ENCODE measurements around the gene KRTAP5-1. TPM values are rescaled to one million over a fixed set of nuclear protein-coding genes. Genes with fewer than 3 reads are reported as not detected.

The KRTAP5-1 gene
- total and polyA plus RNA-seq, 2 donors: not detected

DNA sequence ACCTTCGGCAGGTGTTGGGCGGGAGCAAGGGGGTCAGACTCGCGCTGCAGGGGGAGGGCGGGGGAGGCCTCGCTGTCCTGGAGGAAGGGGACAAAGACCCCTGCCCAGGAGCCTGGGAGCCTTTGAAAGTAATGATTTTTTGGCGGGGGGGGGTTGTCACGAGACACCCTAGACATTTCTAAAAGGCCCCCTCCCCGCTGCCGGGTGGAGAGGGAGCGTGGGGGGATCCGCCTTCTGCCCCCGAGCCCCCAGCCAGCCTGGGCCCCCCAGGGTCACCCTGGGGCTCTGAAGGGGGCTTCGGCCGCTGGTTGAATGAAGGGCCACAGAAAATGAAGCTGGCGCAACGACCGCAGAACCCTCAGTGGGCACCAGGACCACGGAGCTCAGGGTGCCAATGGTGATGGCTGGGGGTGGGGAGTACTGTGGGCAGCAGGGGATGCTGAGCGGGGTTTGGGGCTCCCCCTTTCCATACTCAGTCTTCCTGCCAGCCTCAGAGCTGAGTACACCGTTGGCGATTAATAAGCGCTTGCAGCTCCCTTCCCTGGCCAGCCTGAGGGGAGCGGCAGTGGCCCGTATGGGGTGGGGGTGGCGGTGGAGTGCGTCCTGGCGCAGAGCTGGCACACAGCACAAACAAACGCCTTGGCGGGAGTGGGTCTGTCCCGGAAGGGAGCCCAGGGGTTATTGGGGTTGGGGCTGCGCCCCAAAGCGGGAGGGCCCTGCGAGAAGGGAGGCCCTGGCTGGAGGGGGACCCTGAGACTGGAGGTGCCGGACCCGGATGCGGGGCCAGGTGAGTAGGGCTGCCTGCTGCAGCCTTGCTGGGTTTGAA is 11.8 kb downstream of the KRTAP5-1 start:
- WGBS: 7% methylated on average over 36 of the region's 37 CpGs
- Histone ChIP-seq H3K4me3 (ENCODE audit: low read depth, low read length) (peak overlapping the region; percentile 54), H3K4me1 (ENCODE audit: insufficient read depth) (no peaks in the 10 kb centered on the region), H3K27ac (ENCODE audit: low read depth) (peak overlapping the region; percentile 11), H3K36me3 (ENCODE audit: insufficient read depth) (no peaks in the 10 kb centered on the region)
- DNase-seq (ENCODE audit: extremely low spot score): no peak

DNA sequence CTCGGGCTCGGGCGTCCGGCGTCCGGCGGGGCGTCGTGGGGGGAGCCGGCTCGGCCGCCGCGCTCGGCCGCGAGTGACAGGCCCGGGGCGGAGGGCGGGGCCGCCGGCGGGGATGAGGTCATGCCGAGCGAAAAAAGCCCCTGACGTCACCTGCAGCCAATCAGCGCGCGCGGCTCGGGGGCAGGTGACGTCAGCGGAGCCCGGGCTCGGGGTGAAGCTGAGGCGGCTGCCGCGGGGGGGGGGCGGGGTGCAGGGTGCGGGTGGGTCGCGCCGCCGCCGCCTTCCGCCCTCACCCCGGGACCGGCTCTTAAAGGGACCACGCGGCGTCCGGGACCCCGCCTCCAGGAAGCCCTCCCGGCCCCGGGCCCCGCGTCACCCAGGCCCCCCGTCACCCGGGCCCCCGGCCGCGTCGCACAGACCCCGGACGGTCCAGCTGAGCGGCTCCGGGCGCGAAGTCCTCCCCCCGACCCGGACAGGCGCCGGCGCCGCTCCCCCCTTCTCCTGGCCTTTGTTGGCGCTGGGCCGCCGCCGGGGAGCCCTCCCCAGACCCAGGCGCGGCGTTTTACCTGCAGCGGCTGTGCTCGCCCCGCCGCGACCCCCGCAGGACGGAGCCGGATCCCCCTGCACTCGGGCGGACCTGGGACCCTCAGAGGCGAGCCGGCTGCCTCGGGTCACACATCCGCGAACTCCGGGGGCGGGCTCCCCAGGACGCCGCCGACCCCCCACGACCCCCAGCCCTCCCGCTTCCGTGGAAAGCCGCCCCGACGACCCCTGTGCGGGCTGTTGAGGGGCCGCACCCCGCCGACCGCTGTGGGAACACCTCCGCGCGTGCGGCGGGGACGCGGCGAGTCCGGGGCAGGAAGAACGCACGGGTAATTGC is 12.6 kb downstream of the KRTAP5-1 start, which contains the start of gene DUSP8:
Gene DUSP8 (minus strand): TSS at position 75 of the 880 bp plus-strand sequence. CDS start 6,445 bp downstream, outside the sequence.
- Histone ChIP-seq H3K36me3 (ENCODE audit: insufficient read depth) (no peaks in the 10 kb centered on the region), H3K4me3 (ENCODE audit: low read depth, low read length) (peak within 1 kb of the TSS; percentile 54), H3K4me1 (ENCODE audit: insufficient read depth) (no peaks in the 10 kb centered on the region), H3K27ac (ENCODE audit: low read depth) (no peak within 1 kb of the TSS)
- WGBS: under 1% methylated on average over 123 of the region's 124 CpGs
- no peak for DNase-seq (ENCODE audit: extremely low spot score)

DNA sequence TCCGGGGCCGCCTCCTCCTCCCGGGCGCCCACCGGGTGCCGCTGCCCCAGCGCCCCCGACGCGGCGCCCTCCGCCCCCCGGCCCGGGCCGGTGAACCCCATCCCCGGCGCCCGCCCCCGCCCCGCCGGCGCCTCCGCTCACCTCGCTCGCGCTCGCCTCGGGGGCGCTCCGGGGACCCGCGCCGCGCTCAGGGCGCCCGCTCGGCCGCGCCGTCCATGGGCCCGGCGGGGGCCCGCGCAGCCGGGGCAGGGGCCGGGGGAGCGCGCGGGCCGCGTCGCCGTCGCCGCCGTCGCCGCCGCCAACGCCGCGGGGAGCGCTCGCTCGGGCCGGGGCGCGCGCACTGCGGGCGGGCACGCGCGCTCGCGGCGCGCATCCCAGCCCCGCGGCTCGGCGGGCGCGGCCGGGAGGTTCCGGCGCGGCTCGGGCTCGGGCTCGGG is 13.3 kb downstream of the KRTAP5-1 start:
- H3K27ac ChIP-seq (ENCODE audit: low read depth): no peak overlapping the region
- no peaks in the 10 kb centered on the region for H3K4me1 ChIP-seq (ENCODE audit: insufficient read depth)
- peak overlapping the region; percentile 54 for H3K4me3 ChIP-seq (ENCODE audit: low read depth, low read length)
- under 1% methylated on average over 88 of the region's 91 CpGs for WGBS
- H3K36me3 ChIP-seq (ENCODE audit: insufficient read depth): no peaks in the 10 kb centered on the region
- no peak for DNase-seq (ENCODE audit: extremely low spot score)

DNA sequence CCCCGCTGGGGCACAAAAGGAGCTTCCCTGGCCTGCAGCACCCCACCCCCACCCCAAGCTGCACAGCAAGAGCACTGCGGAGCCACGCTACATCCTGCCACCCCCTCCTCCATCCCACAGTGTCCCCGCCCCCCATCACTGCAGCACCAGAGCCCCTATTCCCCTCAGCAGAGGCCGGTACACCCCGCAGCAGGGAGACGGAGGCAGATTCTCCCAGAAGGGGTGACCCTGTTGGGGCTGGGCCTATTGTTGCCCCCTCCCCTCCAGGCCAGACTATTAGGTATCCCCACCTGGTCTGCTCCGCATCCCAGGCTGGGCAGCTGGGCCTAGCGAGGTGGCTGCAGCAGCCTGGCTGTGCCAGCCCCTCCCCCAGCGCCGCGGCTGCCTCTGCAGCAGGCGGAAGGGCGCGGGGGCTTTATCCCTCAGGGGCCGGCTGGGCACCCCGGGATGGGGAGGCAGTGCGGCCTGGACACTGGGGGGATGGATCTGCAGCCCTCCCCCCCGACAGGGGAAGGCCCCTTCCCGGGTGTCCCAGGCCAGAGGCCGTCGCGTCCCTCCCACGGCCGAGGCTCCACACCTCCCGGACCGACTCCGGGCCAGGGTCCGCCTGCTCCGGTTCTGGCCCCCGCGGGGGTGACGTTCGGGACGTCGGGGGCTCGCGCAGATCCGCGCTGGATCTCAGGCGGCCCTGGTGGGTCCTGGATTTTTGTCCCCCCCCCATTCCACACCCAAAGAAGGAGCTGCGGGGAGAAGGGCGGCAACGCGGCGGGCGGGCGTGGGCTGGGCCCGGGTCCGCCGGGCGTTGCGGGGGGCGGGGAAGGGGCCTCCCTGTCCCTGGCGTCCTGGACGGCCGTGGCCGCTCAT is 14.0 kb downstream of the KRTAP5-1 start:
- no peaks in the 10 kb centered on the region for H3K4me1 ChIP-seq (ENCODE audit: insufficient read depth)
- no peaks in the 10 kb centered on the region for H3K36me3 ChIP-seq (ENCODE audit: insufficient read depth)
- no peak for DNase-seq (ENCODE audit: extremely low spot score)

DNA sequence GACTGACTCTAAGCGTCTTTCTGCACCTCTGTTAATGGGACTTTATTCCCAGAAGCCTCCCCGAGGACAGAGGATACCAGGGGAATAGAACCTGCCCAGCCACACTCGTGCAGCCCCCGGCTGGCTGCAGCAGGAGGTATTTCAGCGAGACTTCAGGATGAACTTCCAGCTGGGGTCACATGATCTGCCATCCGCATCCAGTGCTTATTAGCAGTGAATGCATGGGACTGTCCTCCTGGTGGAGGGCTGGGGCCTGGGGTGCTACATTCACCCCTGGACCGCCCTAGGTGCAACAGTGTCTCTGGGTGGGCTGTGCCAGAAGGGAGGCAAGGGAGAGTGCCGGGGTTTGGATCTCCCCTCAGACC is 14.6 kb downstream of the KRTAP5-1 start:
- 74% methylated on average over 8 of the region's 8 CpGs for WGBS
- no peaks in the 10 kb centered on the region for H3K36me3 ChIP-seq (ENCODE audit: insufficient read depth)
- no peak overlapping the region for H3K27ac ChIP-seq (ENCODE audit: low read depth)
- no peak for DNase-seq (ENCODE audit: extremely low spot score)
- H3K4me3 ChIP-seq (ENCODE audit: low read depth, low read length): no peak overlapping the region
- H3K4me1 ChIP-seq (ENCODE audit: insufficient read depth): no peaks in the 10 kb centered on the region

More for the DNA sequence above, 14.0 kb downstream of the KRTAP5-1 start:
- H3K27ac ChIP-seq (ENCODE audit: low read depth): no peak overlapping the region
- WGBS: 6% methylated on average over 58 of the region's 58 CpGs
- peak overlapping the region; percentile 54 for H3K4me3 ChIP-seq (ENCODE audit: low read depth, low read length)

DNA sequence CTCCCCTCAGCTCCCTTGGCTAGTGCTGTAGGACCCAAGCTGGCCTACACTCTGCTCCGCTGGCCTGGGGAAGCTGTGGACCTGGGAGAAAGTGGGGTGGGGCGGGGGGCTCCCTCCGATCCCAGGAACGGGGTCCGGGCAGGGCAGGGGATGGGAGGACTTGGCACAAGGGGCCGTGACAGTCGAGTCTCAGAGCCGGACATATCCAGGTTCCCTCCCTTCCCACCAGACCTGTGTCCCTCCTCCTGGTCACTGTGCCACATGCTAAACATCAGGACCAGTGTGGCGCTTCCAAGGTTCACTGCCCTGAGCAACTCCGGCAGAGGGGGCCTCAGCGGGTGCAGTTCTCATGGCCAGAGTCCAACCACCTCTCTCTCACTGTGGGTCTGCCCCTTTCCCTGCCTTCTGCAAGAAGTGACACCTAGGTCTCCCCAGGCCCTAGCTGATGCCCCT is 15.1 kb downstream of the KRTAP5-1 start:
- no peaks in the 10 kb centered on the region for H3K4me1 ChIP-seq (ENCODE audit: insufficient read depth)
- no peak overlapping the region for H3K27ac ChIP-seq (ENCODE audit: low read depth)
- no peaks in the 10 kb centered on the region for H3K36me3 ChIP-seq (ENCODE audit: insufficient read depth)
- no peak for DNase-seq (ENCODE audit: extremely low spot score)
- WGBS: 77% methylated on average over 11 of the region's 11 CpGs
- no peak overlapping the region for H3K4me3 ChIP-seq (ENCODE audit: low read depth, low read length)

DNA sequence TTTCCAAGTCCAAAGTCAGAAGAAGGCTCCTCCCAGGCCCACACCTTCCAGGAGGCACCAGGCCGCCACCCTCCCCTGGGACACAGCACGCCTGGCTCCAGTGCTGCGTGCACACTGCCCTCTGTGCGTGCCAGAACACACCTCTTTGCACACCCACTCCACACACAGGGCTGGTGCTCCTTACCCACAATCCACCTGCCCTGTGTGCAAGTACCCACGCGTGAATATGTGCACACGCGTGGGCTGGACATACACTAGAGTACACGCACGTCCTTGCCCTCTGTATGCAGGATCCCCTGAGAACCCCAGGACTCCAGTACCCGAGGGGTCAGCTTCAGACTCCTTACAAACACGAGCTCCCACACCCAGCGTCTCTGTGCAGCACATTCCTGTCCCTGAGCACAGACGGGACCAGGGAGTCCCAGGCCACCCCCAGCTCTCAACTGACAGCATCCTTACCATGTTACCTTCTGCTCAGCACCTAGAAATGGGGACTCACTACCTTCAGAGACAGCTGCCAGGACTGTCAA is 15.8 kb downstream of the KRTAP5-1 start:
- no peak for DNase-seq (ENCODE audit: extremely low spot score)
- 76% methylated on average over 14 of the region's 14 CpGs for WGBS
- Histone ChIP-seq H3K27ac (ENCODE audit: low read depth) (no peak overlapping the region), H3K36me3 (ENCODE audit: insufficient read depth) (no peaks in the 10 kb centered on the region), H3K4me1 (ENCODE audit: insufficient read depth) (no peaks in the 10 kb centered on the region), H3K4me3 (ENCODE audit: low read depth, low read length) (no peak overlapping the region)

DNA sequence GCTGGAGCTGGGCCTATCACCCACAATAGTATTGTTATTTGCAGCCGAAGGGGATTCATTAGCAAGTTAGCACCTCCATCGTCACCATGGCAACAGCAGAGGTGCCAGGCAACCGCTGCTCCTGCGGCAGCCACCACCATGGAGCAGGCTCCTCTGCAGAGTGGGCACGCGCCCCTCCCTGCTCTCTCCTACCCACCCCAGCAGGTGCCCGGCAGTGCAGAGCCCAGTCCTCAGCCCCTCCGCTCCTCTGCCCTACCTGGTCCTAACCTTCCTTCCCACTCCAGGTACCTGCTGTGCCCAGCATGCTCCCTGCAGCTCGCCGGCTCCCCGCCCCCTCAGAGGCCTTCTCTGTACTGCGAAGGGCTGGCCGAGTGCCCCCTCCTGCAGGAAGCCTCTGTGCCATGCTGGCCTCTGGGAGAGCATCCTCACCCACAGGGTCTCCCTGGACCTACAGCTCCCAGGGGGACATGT is 16.6 kb downstream of the KRTAP5-1 start:
- Histone ChIP-seq H3K27ac (ENCODE audit: low read depth) (no peak overlapping the region), H3K36me3 (ENCODE audit: insufficient read depth) (no peaks in the 10 kb centered on the region), H3K4me3 (ENCODE audit: low read depth, low read length) (no peak overlapping the region), H3K4me1 (ENCODE audit: insufficient read depth) (no peaks in the 10 kb centered on the region)
- WGBS: 67% methylated on average over 13 of the region's 13 CpGs
- DNase-seq (ENCODE audit: extremely low spot score): no peak

DNA sequence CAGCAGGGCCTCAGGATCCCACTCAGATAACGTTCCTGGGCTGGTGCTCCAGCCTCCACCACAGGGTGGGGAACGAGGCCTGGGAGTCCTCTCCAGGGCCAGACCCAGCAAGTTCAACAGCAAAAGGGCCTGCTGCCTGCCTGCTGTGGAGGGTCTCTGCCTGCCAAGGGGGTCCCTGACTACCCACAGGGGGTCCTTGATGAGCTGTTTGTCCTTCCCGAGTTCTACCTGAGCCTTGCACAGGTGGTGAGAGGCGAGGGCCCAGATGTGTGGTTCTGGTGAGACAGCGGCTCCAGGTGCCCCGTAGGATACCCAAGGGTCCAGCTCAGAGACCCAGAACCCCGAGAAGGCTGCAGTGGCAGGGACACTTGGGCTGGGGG is 17.4 kb downstream of the KRTAP5-1 start:
- H3K4me1 ChIP-seq (ENCODE audit: insufficient read depth): no peaks in the 10 kb centered on the region
- no peaks in the 10 kb centered on the region for H3K36me3 ChIP-seq (ENCODE audit: insufficient read depth)
- no peak overlapping the region for H3K27ac ChIP-seq (ENCODE audit: low read depth)
- no peak overlapping the region for H3K4me3 ChIP-seq (ENCODE audit: low read depth, low read length)
- WGBS: 77% methylated on average over 7 of the region's 7 CpGs
- no peak for DNase-seq (ENCODE audit: extremely low spot score)

DNA sequence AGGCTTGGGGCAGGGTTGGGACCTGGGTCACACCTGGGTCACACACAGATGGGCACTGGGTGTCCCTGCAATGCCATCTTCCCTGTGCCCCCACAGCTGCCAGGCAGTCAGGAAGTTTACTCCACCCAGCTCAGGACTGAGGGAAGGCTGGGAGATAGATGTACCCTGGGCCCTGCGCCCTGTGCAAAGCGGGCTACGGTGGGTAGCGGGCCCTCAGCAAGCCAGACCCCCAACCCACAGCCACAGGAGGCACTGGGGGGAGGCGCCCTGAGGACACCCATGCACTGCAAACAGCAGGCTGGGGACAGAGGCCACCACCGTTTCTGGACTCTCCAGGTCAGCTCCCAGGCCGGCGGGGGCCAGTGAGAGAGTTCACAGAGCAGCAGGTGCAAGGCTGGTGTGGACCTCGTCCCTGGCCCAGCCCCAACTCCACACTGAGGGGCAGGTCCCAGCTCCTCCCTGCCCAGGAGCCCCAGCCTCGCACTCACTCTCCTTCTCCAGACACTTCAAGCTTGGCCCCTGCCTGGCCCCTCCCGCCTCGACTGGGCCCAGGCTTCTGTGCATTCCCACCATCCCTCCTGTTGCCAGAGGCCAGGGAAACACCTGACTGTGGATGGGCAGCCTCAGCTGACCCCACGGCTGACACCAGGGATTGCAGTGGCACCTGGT is 17.9 kb downstream of the KRTAP5-1 start:
- 74% methylated on average over 13 of the region's 13 CpGs for WGBS
- no peaks in the 10 kb centered on the region for H3K4me1 ChIP-seq (ENCODE audit: insufficient read depth)
- DNase-seq (ENCODE audit: extremely low spot score): no peak
- H3K27ac ChIP-seq (ENCODE audit: low read depth): no peak overlapping the region
- no peaks in the 10 kb centered on the region for H3K36me3 ChIP-seq (ENCODE audit: insufficient read depth)
- no peak overlapping the region for H3K4me3 ChIP-seq (ENCODE audit: low read depth, low read length)

DNA sequence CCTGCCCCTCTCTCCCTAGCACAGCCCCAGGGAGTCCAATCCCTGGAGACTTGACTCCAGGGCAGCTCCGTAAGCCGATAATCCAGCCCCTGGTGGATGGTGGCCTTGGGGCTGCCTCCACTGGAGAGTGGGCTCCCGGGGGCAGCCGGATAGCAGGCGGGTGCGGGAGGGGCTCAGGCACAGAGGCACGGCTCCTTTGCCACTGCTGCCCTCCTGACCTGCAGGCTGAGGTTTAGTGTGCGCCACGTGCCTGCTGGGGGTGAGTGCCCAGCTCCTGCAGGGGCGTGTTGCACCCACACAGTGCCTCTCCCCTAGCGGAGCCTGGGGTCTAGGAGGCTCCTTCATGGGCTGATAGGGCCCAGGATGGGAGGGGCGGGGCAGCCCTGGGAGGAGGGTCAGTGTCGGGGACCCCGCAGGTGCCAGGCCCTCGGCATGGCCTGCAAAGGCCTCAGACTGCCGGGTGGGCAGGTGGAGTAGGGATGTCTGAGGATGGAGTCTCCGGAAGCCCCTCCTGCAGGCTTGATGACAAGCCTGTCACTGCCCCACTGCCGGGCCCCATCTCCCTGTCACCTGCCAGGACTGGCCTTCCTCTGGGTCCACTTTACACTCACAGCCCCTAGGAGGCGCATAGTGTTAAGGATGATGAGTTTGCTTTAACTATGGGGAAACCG is 18.6 kb downstream of the KRTAP5-1 start:
- no peak overlapping the region for H3K4me3 ChIP-seq (ENCODE audit: low read depth, low read length)
- no peaks in the 10 kb centered on the region for H3K36me3 ChIP-seq (ENCODE audit: insufficient read depth)
- no peaks in the 10 kb centered on the region for H3K4me1 ChIP-seq (ENCODE audit: insufficient read depth)
- no peak overlapping the region for H3K27ac ChIP-seq (ENCODE audit: low read depth)
- 82% methylated on average over 20 of the region's 20 CpGs for WGBS
- no peak for DNase-seq (ENCODE audit: extremely low spot score)

DNA sequence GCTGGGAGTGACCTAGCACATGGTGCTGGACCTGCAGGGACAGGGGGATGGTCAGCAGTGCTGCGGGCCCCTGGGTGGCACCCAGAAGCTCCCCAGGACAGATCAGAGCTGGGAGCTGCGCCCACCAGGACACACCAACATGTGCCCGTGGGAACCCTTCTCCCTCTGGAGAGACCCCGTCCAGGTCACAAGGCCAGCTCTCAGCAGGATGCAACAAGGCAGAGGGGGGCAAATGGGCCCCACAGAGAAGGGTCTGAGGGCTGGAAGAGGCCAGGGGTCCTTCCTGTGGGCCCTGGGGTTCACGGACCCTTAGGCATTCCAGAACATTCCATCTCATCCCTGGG is 19.2 kb downstream of the KRTAP5-1 start:
- WGBS: 86% methylated on average over 5 of the region's 5 CpGs
- Histone ChIP-seq H3K4me1 (ENCODE audit: insufficient read depth) (no peaks in the 10 kb centered on the region), H3K4me3 (ENCODE audit: low read depth, low read length) (no peak overlapping the region), H3K27ac (ENCODE audit: low read depth) (no peak overlapping the region), H3K36me3 (ENCODE audit: insufficient read depth) (no peaks in the 10 kb centered on the region)
- DNase-seq (ENCODE audit: extremely low spot score): no peak
